Adrenal gland (tissue), 5 donors: Measurements from ENCODE around the gene DOCK3.

Experiments
- POLR2A ChIP-seq, 2 donors: fragments of 450-650 bp; IDR thresholded peaks; one replicate each; pipeline ENCODE4 v1.6.1; 2017; ENCODE audit warnings: antibody characterized with exemption in 2 of 2, mild to moderate bottlenecking in 2 of 2, moderate library complexity in 1 of 2
- TF ChIP-seq, protein P1 (sequence below), 6 experiments: fragments of 450-650 bp in 4 of 6; fragments of 200-600 bp in 2 of 6; sonication (generic) in 1 of 6; IDR thresholded peaks; 1 replicate in 5 of 6; 2 replicates in 1 of 6; pipeline versions ENCODE4 v1.5.1 to v1.8.0; 2016 to 2021; ENCODE audit warnings: antibody characterized with exemption in 6 of 6, mild to moderate bottlenecking in 2 of 6, moderate library complexity in 1 of 6
- donor health status: DM: no; HTN: no; CAD: no.

GRCh38 chr3:51378726-51379125 lies 704.0 kb downstream of the DOCK3 start:
- TF ChIP-seq, protein P1, sequence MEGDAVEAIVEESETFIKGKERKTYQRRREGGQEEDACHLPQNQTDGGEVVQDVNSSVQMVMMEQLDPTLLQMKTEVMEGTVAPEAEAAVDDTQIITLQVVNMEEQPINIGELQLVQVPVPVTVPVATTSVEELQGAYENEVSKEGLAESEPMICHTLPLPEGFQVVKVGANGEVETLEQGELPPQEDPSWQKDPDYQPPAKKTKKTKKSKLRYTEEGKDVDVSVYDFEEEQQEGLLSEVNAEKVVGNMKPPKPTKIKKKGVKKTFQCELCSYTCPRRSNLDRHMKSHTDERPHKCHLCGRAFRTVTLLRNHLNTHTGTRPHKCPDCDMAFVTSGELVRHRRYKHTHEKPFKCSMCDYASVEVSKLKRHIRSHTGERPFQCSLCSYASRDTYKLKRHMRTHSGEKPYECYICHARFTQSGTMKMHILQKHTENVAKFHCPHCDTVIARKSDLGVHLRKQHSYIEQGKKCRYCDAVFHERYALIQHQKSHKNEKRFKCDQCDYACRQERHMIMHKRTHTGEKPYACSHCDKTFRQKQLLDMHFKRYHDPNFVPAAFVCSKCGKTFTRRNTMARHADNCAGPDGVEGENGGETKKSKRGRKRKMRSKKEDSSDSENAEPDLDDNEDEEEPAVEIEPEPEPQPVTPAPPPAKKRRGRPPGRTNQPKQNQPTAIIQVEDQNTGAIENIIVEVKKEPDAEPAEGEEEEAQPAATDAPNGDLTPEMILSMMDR (IDR thresholded peaks at IDR 0.05): no peak
- TF ChIP-seq POLR2A (IDR thresholded peaks at IDR 0.05): no peak
